Esophagus squamous epithelium (tissue), 4 donors: Measurements from ENCODE around the gene SNED1.

Experiments
- POLR2A ChIP-seq, 4 donors: fragments of 450-650 bp; IDR thresholded peaks; one replicate each; pipeline ENCODE4 v1.6.1; 2017; ENCODE audit warnings: antibody characterized with exemption in 4 of 4, mild to moderate bottlenecking in 4 of 4, moderate library complexity in 3 of 4
- TF ChIP-seq, protein P1 (sequence below), 6 experiments: fragments of 450-650 bp in 4 of 6; fragments of 200-600 bp in 2 of 6; sonication (generic) in 2 of 6; IDR thresholded peaks; one replicate each; pipeline ENCODE4 v1.5.1; 2016 to 2019; ENCODE audit warnings: antibody characterized with exemption in 6 of 6, mild to moderate bottlenecking in 4 of 6, moderate library complexity in 4 of 6

DNA sequence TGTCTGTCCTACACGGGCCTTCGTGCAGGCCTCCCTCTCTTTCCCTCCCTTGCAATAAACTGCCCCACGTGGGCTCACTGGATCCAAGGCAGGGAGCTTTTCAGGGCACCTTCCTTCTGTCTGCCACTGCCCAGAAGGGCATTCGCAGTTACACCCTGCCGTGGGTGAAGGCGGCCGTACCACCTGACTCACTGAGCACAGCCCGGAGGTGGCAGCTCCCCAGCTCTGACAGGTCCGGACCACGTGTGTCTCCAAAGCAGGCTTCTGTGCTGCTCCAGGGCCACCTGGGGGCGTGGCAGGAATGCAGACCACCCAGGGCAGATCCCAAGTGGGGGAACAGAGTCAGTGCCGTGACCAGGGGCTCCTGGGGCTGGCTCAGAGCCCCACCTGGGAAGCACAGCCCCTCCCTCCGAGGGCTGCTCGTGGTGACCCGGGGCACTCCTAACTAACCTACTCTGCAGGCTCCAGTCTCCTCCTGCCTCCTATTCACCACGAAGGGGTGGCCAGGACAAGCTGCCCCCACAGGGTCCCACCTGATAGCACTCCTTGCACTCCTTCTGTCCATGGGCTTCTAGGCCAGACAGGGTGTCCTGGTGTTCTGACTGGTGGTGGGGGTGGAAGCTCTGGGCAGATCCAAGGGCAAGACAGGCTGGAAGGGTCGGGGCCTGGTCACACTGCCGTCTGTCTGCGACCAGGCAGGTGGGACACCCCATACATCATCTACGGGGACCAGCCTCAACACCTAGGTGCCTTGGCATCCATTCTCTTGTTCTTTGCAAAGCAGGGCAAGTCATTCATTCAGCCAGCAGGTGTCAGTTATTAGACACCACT lies 9.7 kb downstream of the SNED1 start:
- TF ChIP-seq, protein P1, sequence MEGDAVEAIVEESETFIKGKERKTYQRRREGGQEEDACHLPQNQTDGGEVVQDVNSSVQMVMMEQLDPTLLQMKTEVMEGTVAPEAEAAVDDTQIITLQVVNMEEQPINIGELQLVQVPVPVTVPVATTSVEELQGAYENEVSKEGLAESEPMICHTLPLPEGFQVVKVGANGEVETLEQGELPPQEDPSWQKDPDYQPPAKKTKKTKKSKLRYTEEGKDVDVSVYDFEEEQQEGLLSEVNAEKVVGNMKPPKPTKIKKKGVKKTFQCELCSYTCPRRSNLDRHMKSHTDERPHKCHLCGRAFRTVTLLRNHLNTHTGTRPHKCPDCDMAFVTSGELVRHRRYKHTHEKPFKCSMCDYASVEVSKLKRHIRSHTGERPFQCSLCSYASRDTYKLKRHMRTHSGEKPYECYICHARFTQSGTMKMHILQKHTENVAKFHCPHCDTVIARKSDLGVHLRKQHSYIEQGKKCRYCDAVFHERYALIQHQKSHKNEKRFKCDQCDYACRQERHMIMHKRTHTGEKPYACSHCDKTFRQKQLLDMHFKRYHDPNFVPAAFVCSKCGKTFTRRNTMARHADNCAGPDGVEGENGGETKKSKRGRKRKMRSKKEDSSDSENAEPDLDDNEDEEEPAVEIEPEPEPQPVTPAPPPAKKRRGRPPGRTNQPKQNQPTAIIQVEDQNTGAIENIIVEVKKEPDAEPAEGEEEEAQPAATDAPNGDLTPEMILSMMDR (IDR thresholded peaks at IDR 0.05) = no peak
- no peak for TF ChIP-seq POLR2A (IDR thresholded peaks at IDR 0.05)
